Measurements from ENCODE around the gene URGCP. TPM values are rescaled to one million over a fixed set of nuclear protein-coding genes. Genes with fewer than 3 reads are reported as not detected.

The URGCP gene
- total RNA-seq, 1 experiment from 2014 or later = 18.7 TPM

DNA sequence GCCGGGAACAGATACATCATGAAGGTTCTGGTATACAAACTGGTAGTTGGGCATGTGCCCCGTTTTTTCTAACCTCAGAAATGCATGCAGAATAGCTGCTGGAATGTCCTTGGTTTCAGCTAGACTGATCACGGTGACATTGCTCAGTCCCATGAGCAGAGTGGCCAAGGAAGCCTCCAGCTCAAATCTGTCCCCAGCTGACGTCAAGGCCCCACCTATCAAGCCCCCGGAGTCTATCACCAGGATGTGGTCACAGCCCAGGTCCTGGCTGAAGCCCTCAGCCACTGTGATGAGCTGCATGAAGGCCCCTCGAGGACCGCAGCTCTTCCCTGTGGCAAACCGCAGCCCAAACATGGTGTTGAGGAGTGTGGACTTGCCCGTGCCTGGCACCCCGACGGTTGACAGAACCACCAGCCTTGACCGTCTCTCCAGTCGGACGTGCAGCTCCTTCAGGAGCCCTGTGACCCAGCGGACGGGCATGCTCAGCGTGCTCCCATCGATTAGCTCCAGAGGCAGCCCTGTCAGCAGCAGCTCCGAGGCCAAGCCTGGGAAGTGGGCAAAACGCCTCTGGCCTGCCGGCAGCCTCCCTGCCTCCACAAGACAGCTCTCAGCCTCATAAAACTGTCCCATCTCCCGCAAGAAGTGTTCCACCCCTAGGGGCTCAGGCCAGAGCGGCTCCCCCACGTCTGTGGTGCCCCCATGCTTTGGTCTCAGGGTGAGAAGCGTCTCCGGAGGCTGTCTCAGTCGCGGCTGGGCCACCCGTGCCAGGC, 29.2 kb downstream of the URGCP start:
- DNase-seq (ENCODE audit: low read depth) = no peak

DNA sequence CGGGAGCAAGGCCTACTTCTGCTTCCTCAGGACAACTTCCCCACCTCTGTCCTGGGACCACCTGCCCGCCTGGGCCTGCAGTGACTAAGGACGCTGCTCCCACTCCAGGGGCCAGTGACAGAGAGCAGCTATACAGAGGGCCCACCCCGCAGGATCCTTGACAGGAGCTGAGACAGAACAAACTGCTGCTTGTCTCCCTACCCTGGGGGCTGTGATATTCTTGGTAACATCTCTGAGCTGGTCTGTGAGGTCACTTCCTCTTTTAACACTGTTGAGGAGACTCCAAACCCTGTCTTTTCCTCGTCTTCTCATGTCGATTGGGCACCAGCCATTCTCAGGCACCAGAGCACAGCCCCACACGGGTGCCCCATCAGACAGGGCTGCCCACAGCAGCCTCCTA, 30.2 kb downstream of the URGCP start:
- DNase-seq (ENCODE audit: low read depth) = no peak

GRCh38 chr7:43873300-43873699, 33.1 kb downstream of the URGCP start:
- DNase-seq (ENCODE audit: low read depth) = no peak

DNA sequence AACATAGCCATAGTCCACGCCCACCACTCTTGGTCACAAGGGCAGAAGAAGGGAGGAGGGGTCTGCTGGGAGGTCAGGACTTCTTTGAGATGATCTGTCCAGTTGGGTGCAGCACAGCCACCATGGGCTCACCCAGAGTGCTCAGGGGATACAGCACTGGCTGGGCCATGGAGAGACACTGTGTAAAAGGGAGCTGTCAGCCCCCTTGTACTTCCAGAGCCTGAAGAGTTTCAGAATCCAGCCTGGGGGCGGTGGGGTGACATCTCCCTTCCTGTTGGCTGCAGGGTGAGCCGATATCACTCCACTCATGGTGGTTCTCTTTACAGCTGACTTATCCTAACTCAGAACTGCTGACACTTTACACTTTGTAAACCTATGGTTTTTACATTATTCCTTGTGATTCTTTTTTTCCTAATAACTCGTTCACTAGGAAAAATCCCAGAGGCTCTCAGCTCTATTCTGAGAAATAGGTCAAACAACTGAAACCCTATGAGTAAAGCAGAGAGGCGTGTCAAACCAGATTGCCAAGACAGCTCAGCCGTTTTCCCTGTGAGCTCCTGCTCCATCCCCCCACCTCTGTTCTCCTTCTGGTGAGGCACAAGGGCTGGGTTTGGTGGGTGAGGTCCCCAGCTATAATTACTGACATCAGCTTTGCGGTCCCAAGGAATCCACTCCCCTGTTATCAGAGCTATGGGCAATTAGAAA, 33.8 kb downstream of the URGCP start:
- peak; percentile 31 for DNase-seq (ENCODE audit: low read depth)

GRCh38 chr7:43871064-43871463, 35.3 kb downstream of the URGCP start:
- no peak for DNase-seq (ENCODE audit: low read depth)

- DNase-seq (ENCODE audit: low read depth) = peak; percentile 58
Observed at GRCh38 chr7:43870316-43870715, 36.1 kb downstream of the URGCP start.

DNA sequence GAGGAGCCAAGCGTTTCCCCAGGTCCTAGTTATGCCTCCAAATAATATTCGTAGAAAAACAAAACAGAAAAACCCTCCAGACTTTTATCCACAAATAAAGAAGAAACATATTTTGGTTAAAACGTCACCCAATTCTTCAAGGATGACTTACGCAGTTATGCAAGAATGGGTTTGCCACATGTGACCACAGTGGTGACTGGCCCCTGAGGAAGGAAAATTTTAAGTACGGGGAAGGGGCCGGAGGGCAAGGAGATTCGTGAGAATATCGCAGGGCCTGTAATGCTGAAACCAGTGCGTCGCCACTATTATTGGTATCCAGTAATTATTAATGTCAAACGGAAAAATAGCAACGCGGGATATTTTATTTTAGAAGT, 36.5 kb downstream of the URGCP start:
- peak; percentile 70 for DNase-seq (ENCODE audit: low read depth)

- DNase-seq (ENCODE audit: low read depth) = peak; percentile 81
Observed at GRCh38 chr7:43869006-43869866, 37.2 kb downstream of the URGCP start, which contains the start of gene MRPS24. Gene MRPS24, minus strand, starts transcription at chr7:43869517. Its CDS starts 22 bp downstream, at chr7:43869495.

DNA sequence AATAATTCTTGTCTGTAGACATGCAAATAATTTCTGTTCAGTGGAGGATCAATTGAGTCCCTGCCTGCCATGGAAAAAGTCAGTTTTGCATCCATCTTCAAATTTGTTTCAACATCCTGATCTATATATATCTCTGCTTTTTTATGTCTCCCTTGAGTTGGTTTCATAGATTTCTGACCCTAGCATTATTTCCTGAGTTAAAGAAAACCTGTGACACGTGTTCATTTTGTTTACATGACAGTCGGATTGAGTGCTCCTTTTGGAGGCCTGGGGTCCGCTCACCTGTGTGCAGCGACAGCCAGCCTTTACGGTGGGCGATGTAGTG, 37.8 kb downstream of the URGCP start:
- no peak for DNase-seq (ENCODE audit: low read depth)

- no peak for DNase-seq (ENCODE audit: low read depth)
Observed at GRCh38 chr7:43868181-43868580, 38.2 kb downstream of the URGCP start.

GRCh38 chr7:43865277-43865676, 41.1 kb downstream of the URGCP start:
- no peak for DNase-seq (ENCODE audit: low read depth)

- DNase-seq (ENCODE audit: low read depth) = no peak
Observed at GRCh38 chr7:43864126-43864525, 42.3 kb downstream of the URGCP start.

DNA sequence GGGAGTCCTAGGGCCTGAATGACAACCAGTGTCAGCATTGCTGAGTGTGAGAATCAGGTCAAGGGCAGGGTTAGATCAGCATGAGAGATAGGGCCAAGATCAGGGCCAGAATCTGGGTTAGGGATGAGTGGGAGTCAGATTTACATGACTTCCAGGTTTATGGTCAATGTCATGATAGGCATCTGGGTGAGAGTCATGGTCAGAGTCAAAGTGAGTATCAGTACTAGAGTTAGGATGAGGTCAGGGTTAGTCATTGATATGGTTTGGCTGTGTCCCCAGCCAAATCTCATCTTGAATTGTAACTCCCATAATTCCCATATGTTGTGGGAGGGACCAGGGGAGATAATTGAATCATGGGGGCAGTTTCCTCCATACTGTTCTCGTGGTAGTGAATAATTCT, 49.4 kb downstream of the URGCP start:
- DNase-seq (ENCODE audit: low read depth) = peak; percentile 81

- no peak for DNase-seq (ENCODE audit: low read depth)
Observed at GRCh38 chr7:43856316-43856715, 50.1 kb downstream of the URGCP start.

GRCh38 chr7:43855176-43855575, 51.2 kb downstream of the URGCP start:
- DNase-seq (ENCODE audit: low read depth) = no peak

GRCh38 chr7:43851805-43852204, 54.6 kb downstream of the URGCP start:
- DNase-seq (ENCODE audit: low read depth) = no peak

- no peak for DNase-seq (ENCODE audit: low read depth)
Observed at GRCh38 chr7:43850348-43851116, 55.9 kb downstream of the URGCP start.

- DNase-seq (ENCODE audit: low read depth) = no peak
Observed at GRCh38 chr7:43849047-43849446, 57.3 kb downstream of the URGCP start.

DNA sequence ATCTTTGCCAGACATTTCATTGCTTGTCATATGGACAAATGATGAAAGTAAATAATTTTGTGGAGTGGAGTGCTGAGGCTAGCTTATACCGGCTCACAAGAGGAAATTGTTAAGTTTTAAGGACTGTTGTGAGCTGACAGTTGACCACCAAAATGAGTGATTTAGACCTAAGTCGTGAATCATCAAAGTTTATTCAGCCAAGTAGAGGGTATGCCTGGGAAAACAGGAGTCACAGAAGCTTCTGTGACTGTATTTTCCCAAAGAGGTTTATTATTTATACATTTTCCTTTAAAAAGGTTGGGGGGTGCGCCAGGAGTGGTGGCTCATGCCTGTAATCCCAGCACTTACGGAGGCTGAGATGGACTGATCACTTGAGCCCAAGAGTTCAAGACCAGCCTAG, 58.9 kb downstream of the URGCP start:
- peak; percentile 80 for DNase-seq (ENCODE audit: low read depth)

GRCh38 chr7:43844662-43845061, 61.7 kb downstream of the URGCP start:
- DNase-seq (ENCODE audit: low read depth) = no peak

GRCh38 chr7:43844257-43844656, 62.1 kb downstream of the URGCP start:
- DNase-seq (ENCODE audit: low read depth) = peak; percentile 21

Measured in HT1080 (cell line).